ENCODE data around the gene CAMK2N1.

- TF ChIP-seq, protein P1, sequence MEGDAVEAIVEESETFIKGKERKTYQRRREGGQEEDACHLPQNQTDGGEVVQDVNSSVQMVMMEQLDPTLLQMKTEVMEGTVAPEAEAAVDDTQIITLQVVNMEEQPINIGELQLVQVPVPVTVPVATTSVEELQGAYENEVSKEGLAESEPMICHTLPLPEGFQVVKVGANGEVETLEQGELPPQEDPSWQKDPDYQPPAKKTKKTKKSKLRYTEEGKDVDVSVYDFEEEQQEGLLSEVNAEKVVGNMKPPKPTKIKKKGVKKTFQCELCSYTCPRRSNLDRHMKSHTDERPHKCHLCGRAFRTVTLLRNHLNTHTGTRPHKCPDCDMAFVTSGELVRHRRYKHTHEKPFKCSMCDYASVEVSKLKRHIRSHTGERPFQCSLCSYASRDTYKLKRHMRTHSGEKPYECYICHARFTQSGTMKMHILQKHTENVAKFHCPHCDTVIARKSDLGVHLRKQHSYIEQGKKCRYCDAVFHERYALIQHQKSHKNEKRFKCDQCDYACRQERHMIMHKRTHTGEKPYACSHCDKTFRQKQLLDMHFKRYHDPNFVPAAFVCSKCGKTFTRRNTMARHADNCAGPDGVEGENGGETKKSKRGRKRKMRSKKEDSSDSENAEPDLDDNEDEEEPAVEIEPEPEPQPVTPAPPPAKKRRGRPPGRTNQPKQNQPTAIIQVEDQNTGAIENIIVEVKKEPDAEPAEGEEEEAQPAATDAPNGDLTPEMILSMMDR (conservative IDR thresholded peaks at IDR 0.05 in 1 of 2, IDR thresholded peaks at IDR 0.05 in 1 of 2; ENCODE audit: low read depth in 1 of 2, low read length in 2 of 2), result no peak
- no peak for TF ChIP-seq EZH2 (IDR thresholded peaks at IDR 0.05; ENCODE audit: low read length, missing control alignments)
Measured at GRCh38 chr1:20474333-20474975, 11.6 kb downstream of the CAMK2N1 start.
